Transverse colon (tissue), 4 donors: Measurements from ENCODE around the gene SPATA19.

Experiments
- CTCF ChIP-seq, 5 experiments: fragments of 200-600 bp in 3 of 5; fragments of 450-650 bp in 2 of 5; sonication (generic) in 3 of 5; IDR thresholded peaks; 1 replicate in 2 of 5; 2 replicates in 3 of 5; pipeline ENCODE4 v1.5.1; 2016 to 2017; ENCODE audit warnings: antibody characterized with exemption in 5 of 5, inconsistent platforms in 3 of 5, mild to moderate bottlenecking in 2 of 5, moderate library complexity in 1 of 5
- EP300 ChIP-seq: sonication (generic); formaldehyde crosslinking; IDR thresholded peaks from one replicate; pipeline ENCODE4 v1.6.1; 2017; ENCODE audit warnings: antibody characterized with exemption, low read depth
- POLR2A ChIP-seq: fragments of 450-650 bp; IDR thresholded peaks from one replicate; pipeline ENCODE4 v1.6.1; 2016; ENCODE audit warnings: antibody characterized with exemption, mild to moderate bottlenecking, moderate library complexity
- POLR2AphosphoS5 ChIP-seq, 3 donors: sonication (generic); formaldehyde crosslinking; IDR thresholded peaks; one replicate each; pipeline ENCODE4 v1.6.1; 2016; ENCODE audit warnings: antibody characterized with exemption in 3 of 3

GRCh38 chr11:133794205-133794604, 51.1 kb downstream of the SPATA19 start:
- TF ChIP-seq CTCF (IDR thresholded peaks at IDR 0.05) (no peak), EP300 (no peak), POLR2A (no peak), POLR2AphosphoS5 (IDR thresholded peaks at IDR 0.05) (no peak)
